GM12801 (cell line): Measurements from ENCODE around the gene PDE1C.

Source experiments
- TF ChIP-seq, protein P1 (sequence below): IDR thresholded peaks from one replicate; pipeline ENCODE4 v1.5.1; 2011; ENCODE audit warnings: control low read depth; ENCODE audit not compliant: insufficient read length; ENCODE audit errors: extremely low read depth

Gene PDE1C

DNA sequence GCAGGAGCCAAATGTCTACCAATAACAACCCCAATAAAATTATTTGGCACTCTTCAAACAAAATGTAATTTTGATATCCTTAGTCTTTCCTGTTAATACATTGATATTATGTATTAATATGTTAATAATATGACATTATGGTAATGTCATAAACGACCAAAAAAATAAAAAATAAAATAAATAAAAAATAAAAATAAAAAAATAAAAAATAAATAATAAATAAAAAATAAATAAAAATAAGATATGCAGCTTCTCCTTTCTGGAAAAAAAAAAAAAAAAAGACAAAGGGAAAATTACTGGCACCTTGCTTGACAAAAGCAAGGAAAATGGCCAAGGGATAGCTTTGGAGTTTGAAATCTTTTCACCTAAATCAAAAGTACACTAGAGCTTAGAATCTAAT is 214.7 kb downstream of the PDE1C start:
- TF ChIP-seq, protein P1, sequence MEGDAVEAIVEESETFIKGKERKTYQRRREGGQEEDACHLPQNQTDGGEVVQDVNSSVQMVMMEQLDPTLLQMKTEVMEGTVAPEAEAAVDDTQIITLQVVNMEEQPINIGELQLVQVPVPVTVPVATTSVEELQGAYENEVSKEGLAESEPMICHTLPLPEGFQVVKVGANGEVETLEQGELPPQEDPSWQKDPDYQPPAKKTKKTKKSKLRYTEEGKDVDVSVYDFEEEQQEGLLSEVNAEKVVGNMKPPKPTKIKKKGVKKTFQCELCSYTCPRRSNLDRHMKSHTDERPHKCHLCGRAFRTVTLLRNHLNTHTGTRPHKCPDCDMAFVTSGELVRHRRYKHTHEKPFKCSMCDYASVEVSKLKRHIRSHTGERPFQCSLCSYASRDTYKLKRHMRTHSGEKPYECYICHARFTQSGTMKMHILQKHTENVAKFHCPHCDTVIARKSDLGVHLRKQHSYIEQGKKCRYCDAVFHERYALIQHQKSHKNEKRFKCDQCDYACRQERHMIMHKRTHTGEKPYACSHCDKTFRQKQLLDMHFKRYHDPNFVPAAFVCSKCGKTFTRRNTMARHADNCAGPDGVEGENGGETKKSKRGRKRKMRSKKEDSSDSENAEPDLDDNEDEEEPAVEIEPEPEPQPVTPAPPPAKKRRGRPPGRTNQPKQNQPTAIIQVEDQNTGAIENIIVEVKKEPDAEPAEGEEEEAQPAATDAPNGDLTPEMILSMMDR = no peak

GRCh38 chr7:31853380-31853779 is 216.8 kb downstream of the PDE1C start:
- TF ChIP-seq, protein P1 = no peak

DNA sequence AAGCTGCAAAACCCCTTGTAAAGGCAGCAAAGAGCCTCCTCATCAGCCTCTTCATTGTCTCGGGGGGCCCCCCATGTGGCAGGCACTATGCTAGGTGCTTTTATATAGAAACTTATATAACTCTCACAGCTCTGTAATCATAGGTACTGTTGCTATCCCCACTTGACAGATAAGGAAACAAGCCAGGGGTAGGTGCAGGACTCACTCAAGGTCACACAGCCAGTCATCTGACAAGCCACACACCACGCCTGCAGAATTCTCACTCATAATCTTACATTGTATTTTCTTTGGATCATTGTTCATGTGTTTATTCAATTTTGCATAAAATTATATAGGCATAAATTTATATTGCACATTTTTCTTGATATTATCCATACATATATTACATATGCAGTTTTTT is 217.7 kb downstream of the PDE1C start:
- TF ChIP-seq, protein P1 = no peak

DNA sequence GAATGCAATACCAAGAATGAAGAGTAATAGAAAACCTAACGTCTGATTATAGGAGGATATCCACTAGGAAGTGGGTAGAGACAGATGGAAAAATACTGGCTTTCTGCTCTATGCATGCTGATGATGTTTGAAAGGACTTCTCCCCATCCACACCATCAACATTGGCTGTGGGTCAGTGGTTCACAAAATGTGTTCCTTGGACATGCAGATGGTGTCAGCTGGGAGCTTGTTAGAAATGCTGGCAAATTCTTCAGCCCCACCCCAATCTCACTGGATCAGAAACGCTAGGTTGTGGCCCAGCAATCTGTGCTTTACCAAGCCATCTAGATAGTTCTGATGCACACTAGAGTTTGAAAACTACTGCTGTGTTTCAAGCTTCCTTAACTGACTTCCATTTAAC is 219.1 kb downstream of the PDE1C start:
- TF ChIP-seq, protein P1 = no peak

- TF ChIP-seq, protein P1 = no peak
Observed at GRCh38 chr7:31850601-31851000, 219.6 kb downstream of the PDE1C start.

DNA sequence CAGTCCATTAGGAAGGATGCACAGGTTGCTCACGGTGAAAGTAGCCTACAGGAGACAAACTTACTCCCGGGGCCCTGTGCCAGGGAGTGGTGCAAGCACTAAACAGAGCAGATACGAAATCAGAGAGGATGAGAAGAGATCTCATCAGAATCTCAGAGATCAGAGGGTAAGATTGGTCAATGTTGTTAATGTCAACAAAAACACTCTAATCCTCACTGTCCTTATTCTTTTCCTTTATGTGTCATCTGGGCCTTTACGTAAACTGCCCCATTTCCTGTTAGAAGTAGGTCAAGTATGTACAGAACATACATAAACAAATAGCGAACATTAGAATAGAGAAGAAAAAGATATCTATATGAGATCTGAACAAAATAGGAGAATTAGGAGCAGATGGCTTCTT is 220.1 kb downstream of the PDE1C start:
- TF ChIP-seq, protein P1 = no peak

DNA sequence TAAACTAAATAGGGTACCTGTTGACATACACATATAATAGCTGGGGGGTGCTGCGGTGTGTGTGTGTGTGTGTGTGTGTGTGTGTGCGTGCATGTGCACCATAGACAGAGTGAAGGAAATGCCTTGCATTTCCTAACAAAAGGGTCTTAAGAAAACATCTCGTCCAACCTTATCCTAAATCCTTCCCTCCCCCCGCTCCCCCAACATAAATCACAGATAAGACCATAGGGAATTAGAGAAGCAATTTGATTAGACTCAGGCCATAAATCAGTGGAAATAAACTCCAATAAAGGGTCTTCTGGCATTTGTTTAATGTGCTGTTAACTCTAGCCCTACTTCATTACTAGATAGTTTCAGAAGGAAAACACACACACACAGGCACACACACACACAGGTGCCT is 234.7 kb downstream of the PDE1C start:
- TF ChIP-seq, protein P1 = no peak

DNA sequence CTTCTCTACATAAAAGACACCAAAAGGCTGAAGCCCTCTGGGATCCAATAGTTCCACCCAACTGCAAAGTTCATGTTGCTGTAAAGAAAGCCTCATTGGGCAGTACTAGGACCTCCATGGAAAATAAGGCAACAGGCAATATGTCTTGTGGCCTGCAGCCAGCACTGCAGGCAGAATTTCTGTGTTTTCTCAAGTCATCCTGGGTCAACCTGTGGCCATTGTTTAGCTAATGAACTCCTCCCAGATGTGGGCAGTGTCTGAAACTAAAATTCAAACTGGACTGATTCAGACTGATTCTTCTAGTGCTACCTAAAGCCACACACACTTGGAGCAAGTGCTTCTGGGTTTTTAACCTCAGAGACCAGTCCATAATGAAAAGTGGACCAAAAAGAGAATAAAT is 241.7 kb downstream of the PDE1C start:
- TF ChIP-seq, protein P1 = no peak
